ENCODE results near the gene SNCAIP.

DNA sequence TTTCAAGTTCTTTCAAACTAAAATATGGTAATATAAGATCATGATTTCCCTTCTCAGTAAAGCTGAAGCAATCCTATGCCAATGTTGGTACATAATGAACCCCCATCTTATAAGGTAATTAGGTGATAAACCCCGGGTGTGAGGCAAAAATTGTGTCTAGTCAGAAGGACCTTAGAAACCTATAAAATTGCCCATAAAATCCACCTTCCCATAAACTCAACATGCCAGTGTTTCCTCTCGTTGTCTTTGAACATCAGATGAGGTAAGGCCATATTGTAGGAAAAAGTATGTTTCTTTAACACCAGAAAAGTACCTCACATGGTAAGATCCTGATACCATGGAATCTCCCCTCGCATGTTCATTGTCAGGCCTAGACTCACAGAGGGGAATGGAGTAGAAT, 43.3 kb downstream of the SNCAIP start:
- TF ChIP-seq, protein P1, sequence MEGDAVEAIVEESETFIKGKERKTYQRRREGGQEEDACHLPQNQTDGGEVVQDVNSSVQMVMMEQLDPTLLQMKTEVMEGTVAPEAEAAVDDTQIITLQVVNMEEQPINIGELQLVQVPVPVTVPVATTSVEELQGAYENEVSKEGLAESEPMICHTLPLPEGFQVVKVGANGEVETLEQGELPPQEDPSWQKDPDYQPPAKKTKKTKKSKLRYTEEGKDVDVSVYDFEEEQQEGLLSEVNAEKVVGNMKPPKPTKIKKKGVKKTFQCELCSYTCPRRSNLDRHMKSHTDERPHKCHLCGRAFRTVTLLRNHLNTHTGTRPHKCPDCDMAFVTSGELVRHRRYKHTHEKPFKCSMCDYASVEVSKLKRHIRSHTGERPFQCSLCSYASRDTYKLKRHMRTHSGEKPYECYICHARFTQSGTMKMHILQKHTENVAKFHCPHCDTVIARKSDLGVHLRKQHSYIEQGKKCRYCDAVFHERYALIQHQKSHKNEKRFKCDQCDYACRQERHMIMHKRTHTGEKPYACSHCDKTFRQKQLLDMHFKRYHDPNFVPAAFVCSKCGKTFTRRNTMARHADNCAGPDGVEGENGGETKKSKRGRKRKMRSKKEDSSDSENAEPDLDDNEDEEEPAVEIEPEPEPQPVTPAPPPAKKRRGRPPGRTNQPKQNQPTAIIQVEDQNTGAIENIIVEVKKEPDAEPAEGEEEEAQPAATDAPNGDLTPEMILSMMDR (IDR thresholded peaks at IDR 0.05; ENCODE audit: low read depth, low read length) = no peak
- TF ChIP-seq POLR2A (IDR thresholded peaks at IDR 0.05; ENCODE audit: extremely low read depth, insufficient read length) = no peak
- TF ChIP-seq MAX (IDR thresholded peaks at IDR 0.05; ENCODE audit: low read depth, low read length) = no peak
